Pancreas (tissue), 10 donors: Measurements from ENCODE around the gene BCL11B. TPM values are rescaled to one million over a fixed set of nuclear protein-coding genes. Genes with fewer than 3 reads are reported as not detected.

Experiments used
- ATAC-seq, 4 donors: fragments of 200-7000 bp; cut with Tn5 transposase; one replicate each; pipeline versions ENCODE4 v1.8.0 to v1.9.1; 2020; ENCODE audit warnings: mild to moderate bottlenecking in 4 of 4, moderate library complexity in 4 of 4
- DNase-seq, 6 donors: peaks; one replicate each; pipeline ENCODE4 v3.0.0-alpha.2; 2020
- FAIRE-seq: peaks from 2 replicates; lab custom pipeline; 2012; peaks lifted over from hg19 to GRCh38; lab: Jason Lieb, UNC
- H3K27ac ChIP-seq, 4 donors: fragments of 200-600 bp; sonication (generic); 1 replicate in 3 of 4; 2 replicates in 1 of 4; pipeline versions ENCODE4 v1.5.0 to v1.8.0; 2020
- H3K27me3 ChIP-seq, 4 donors: fragments of 200-600 bp; one replicate each; pipeline ENCODE4 v1.8.0; 2021
- H3K36me3 ChIP-seq, 3 donors: fragments of 200-600 bp; sonication (generic) in 1 of 3; one replicate each; pipeline versions ENCODE4 v1.5.0 to v1.8.0; 2020 to 2021
- H3K4me1 ChIP-seq, 3 donors: fragments of 200-600 bp; one replicate each; pipeline ENCODE4 v1.8.0; 2021
- H3K4me3 ChIP-seq, 4 donors: fragments of 200-600 bp; sonication (generic) in 2 of 4; one replicate each; pipeline versions ENCODE4 v1.5.0 to v1.8.0; 2020 to 2021
- H3K9me3 ChIP-seq, 4 donors: fragments of 200-600 bp; one replicate each; pipeline ENCODE4 v1.8.0; 2021
- CTCF ChIP-seq, 4 donors: fragments of 200-600 bp; sonication (generic) in 3 of 4; IDR thresholded peaks; one replicate each; pipeline versions ENCODE4 v1.5.0 to v1.8.0; 2021; ENCODE audit warnings: antibody characterized with exemption in 4 of 4
- WGBS, 2 donors: extraction: QIAGEN DNeasy Blood & Tissue Kit; methylation state at CpG; one replicate each; pipeline ENCODE4 v1.1.7; 2013; 5-methylcytosine and 5-hydroxymethylcytosine counted together
- intact Hi-C, 3 donors: fragments of 100-400 bp; cut with DNase I; formaldehyde crosslinking; loops; one replicate each; pipeline versions ENCODE4 v1.11.1 to v1.14.2; 2022
- polyA plus RNA-seq, 2 donors: library from polyadenylated mRNA; stranded (reverse); fragments of 200-250 nt; gene quantifications; one replicate each; pipeline ENCODE4 v1.2.3, GENCODE V29; 2013
- total RNA-seq, 6 donors: library from RNA; stranded (reverse); fragmentation: NEBNext Ultra II Directional in 4 of 6; extraction: Animal tissue kit (Norgen Biotek cat#: 25700) in 4 of 6; gene quantifications; one replicate each; pipeline versions ENCODE4 v1.2.1 to v1.2.4, GENCODE V29; 2021 to 2023
- donor health status: healthy with polysubstance abuse.
- donor health status: DM: no; HTN: no; CAD: no; lungs with moderate emphysema.
- donor health status: DM: no; HTN: no; CAD: no.
- donor health status: control.
- donor health status: control.
- donor health status: Bipolar disorder and iron deficiency.
- donor health status: DM: yes; HTN: yes; CAD: no.
- donor health status: DM: no; HTN: no; CAD: no.
- donor health status: DM: no; HTN: no; CAD: no.
- donor health status: DM: yes; HTN: yes; CAD: no.

The BCL11B gene
- total and polyA plus RNA-seq, 8 donors: 0.04 to 0.47 (median 0.27) TPM

- no peak for TF ChIP-seq CTCF (IDR thresholded peaks at IDR 0.05)
- Histone ChIP-seq H3K4me1 (peaks cover 0 to 5% (median 5%) of the 10 kb centered on the region in 3 donors), H3K9me3 (no peaks in the 10 kb centered on the region), H3K27ac (peak overlapping the region in 1 of 4 donors; percentile 5), H3K27me3 (no peaks in the 10 kb centered on the region), H3K36me3 (no peaks in the 10 kb centered on the region), H3K4me3 (peak overlapping the region in 3 of 4 donors; percentile 14 to 39 (median 33))
- ATAC-seq (peak; percentile 93 to 98 (median 96)), DNase-seq (peak in 4 of 6 donors; percentile 57 to 68 (median 59)), FAIRE-seq (no peak)
- WGBS, 2 donors: 17 to 19% methylated on average over 26 of the region's 26 CpGs
- intact Hi-C loops: no loop called here
These were observed 79.9 kb downstream of the BCL11B start for GRCh38 chr14:99192028-99192621.

GRCh38 chr14:99191395-99192027, 80.5 kb downstream of the BCL11B start:
- peak in 3 of 4 donors; percentile 8 to 14 (median 9) for ATAC-seq
- 14 to 16% methylated on average over 10 of the region's 10 CpGs for WGBS, 2 donors
- TF ChIP-seq CTCF (IDR thresholded peaks at IDR 0.05): no peak
- no peak for DNase-seq
- Histone ChIP-seq H3K4me3 (peak overlapping the region in 3 of 4 donors; percentile 14 to 39 (median 33)), H3K27ac (peak overlapping the region in 1 of 4 donors; percentile 5), H3K27me3 (no peaks in the 10 kb centered on the region), H3K36me3 (no peaks in the 10 kb centered on the region), H3K9me3 (no peaks in the 10 kb centered on the region), H3K4me1 (peaks cover 0 to 5% (median 5%) of the 10 kb centered on the region in 3 donors)
- intact Hi-C loops: no loop called here
- FAIRE-seq: no peak

DNA sequence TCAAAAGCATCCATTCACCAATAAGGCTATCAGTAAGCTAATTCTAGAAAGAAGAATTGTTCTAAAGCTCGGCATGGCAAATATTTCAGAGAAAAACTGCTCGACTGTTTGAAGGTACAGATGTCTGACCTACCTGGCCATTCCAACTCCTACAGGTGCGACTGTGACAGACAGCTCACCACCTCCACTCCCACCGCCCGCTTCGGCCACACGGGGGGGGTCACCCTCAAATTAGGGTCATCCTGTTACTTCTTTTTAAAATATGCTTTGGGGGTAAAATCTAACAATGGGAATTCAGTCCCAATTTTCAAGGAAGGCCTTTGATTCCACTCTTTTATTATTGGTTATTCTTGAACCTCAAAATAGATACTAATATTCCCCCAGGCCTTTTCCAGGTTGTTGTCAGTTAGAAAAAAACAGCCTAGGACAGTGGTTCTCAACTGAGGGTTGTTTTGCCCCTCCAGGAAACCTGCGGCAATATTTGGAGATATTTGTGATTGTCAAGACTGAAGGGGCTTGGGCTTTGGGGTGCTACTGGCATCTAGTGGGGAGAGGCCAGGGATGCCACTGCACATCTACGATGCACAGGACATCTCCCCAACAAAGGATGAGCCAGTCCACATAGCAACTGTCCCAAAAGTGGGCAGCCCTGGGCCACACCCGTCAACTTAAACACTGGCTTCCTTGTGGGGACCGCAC, 81.2 kb downstream of the BCL11B start:
- peaks cover 0 to 5% (median 5%) of the 10 kb centered on the region in 3 donors for H3K4me1 ChIP-seq
- ATAC-seq (no peak), FAIRE-seq (no peak), DNase-seq (no peak)
- intact Hi-C loops: no loop called here
- no peaks in the 10 kb centered on the region for H3K36me3 ChIP-seq
- no peak overlapping the region for H3K27ac ChIP-seq
- H3K9me3 ChIP-seq: no peaks in the 10 kb centered on the region
- no peaks in the 10 kb centered on the region for H3K27me3 ChIP-seq
- 65 to 76% methylated on average over 11 of the region's 11 CpGs for WGBS, 2 donors
- H3K4me3 ChIP-seq: no peak overlapping the region
- TF ChIP-seq CTCF (IDR thresholded peaks at IDR 0.05): no peak

- 80 to 86% methylated on average over 26 of the region's 26 CpGs for WGBS, 2 donors
- no peak overlapping the region for H3K4me3 ChIP-seq
- DNase-seq (no peak), FAIRE-seq (no peak), ATAC-seq (no peak)
- no peaks in the 10 kb centered on the region for H3K9me3 ChIP-seq
- no peak overlapping the region for H3K27ac ChIP-seq
- peaks cover 0 to 5% (median 5%) of the 10 kb centered on the region in 3 donors for H3K4me1 ChIP-seq
- H3K27me3 ChIP-seq: no peaks in the 10 kb centered on the region
- no peak for TF ChIP-seq CTCF (IDR thresholded peaks at IDR 0.05)
- H3K36me3 ChIP-seq: no peaks in the 10 kb centered on the region
- intact Hi-C loops: no loop called here
These were observed 82.7 kb downstream of the BCL11B start for GRCh38 chr14:99189201-99189801.
